ENCODE results near the gene KRT28.

The KRT28 gene, protein sequence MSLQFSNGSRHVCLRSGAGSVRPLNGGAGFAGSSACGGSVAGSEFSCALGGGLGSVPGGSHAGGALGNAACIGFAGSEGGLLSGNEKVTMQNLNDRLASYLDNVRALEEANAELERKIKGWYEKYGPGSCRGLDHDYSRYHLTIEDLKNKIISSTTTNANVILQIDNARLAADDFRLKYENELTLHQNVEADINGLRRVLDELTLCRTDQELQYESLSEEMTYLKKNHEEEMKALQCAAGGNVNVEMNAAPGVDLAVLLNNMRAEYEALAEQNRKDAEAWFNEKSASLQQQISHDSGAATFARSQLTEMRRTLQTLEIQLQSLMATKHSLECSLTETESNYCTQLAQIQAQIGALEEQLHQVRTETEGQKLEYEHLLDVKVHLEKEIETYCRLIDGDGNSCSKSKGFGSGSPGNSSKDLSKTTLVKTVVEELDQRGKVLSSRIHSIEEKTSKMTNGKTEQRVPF

DNA sequence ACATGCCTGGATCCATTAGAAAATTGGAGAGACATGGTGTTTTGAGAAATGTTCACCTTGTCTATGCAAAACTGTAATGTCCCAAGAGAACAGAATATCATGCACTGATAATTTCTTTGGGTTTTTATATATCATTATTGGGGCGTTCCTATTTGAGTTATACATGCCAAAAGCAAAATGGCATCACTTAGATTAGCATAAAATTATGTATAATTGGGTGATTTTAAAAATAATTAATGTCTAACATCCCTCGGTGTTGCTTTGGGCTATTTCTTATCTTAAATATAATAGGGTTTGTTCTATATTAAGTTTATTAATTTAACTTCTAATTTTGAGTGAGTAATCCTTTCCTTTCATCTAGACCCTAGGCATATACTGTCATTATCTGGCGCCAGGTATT, at the start of gene KRT28:
Gene KRT28, minus strand, starts transcription at position 101 of the 400 bp plus-strand sequence. Its CDS starts 66 bp downstream, at position 35.
- DNase-seq (ENCODE audit: low read depth, low spot score) = no peak

DNA sequence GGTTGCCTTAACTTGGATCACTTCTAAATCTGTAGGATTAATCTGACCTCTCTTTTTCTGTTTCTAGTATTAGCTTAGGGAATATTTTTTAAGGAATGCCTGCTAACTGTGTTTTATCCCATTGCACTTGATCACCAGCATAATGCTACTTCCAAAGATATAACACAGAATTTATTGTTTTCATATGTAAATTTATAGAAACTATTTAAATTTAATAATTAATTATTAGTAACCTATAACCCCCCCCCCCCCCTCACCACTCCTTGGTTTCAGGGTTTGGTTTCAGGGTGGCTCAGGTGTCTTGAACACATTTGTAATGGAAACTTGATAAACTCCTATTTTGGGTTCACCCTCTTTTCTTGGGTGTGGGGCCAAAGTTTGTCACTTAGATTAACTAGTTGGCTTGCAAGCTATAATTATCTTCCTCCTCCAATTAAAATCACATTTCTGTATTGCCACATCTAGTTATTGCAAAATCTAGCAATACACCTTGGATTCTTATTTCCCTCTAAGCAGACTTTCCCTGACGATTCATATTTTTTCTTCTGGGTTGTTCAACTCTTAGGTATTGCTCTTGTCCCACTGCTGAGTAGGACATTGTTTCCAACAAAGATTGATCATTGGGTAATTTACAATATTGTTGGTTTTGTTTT, 49.0 kb upstream of the KRT28 start:
- DNase-seq (ENCODE audit: low read depth, low spot score) = no peak

DNA sequence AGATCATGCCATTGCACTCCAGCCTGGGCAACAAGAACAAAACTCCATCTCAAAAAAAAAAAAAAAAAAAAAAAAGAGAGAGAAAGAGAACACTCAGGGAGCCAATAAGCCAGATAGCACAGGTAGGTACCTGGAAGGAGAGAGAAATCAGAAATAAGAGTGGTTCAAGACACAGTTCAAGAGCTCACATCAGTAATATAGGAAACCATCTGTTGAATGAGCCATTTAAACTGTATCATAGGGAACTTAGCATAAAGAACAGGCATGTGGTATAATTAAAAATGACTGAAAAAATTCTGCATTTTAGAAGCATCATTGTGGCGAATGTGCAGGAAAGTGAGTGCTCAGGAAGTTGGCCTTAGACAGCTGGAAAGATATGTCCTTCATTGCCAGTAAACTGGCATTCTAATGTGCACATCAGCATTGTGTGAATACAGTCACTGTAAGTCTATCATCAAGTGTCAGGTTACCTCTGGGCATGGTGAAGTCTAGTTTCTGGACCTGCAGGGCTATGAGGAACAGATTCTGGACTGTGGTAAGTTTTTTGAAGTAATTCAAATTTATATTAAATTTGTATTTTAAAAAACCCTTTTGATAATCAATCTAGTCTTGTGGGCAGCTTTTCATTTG, 46.9 kb upstream of the KRT28 start:
- no peak for DNase-seq (ENCODE audit: low read depth, low spot score)

DNA sequence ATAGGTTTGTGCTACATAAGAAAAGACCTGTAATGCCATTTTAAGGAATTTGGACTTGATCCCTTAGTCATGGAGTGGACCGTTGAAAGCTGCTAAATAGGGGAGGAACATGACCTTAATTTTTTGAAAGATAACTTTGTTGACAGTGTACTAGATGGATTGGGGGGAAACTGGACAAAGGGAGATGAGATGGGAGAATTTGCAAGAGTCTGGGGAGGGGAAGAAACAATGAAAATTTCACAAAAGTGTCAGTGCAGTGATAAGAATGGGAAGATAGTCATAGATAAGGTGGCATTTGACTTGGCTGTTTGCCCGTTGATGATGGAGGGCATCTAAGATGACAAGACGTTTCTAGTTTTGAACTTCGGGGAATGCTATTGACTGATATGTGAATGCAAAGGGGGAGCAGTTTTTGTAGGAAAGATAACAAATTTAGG, 44.9 kb upstream of the KRT28 start:
- DNase-seq (ENCODE audit: low read depth, low spot score) = no peak

DNA sequence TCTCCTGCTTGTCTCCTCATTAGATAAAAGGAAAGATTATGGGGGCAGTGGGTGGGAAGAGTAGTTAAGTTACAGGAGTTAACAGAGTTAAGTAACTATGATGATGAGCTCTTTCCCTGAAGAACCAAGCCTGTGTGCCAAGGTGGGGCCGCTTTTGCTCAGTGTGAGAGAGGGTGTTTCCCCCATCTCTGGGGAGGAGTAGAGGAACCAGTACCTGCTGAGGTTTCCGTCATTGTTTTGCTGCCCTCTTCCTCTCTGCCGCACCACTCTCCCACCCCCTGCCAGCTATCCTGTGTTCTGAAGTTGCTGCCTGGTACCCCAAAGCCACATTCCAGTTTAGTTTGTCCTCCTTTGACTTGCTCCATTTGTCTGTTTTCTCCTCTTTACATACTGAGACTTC, 43.5 kb upstream of the KRT28 start:
- no peak for DNase-seq (ENCODE audit: low read depth, low spot score)

DNA sequence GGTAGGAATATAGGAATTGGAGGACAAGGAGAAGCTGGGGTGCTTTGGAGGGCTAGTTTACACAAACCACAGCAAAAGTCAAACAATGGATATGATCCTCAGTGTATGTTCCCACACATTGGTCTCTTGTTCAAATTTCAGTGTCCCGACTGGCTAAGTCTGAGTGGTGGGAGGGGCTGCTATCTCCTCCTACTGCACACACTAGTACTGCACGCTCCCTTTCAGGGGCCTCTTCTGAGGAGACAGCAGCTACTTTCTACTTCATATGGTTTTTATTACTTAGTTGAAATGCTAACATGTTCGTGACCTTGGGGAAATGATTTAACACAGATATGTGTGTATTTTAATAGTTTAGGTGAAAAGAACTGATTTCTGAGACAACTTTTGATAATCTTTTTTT, 41.5 kb upstream of the KRT28 start:
- DNase-seq (ENCODE audit: low read depth, low spot score) = no peak

DNA sequence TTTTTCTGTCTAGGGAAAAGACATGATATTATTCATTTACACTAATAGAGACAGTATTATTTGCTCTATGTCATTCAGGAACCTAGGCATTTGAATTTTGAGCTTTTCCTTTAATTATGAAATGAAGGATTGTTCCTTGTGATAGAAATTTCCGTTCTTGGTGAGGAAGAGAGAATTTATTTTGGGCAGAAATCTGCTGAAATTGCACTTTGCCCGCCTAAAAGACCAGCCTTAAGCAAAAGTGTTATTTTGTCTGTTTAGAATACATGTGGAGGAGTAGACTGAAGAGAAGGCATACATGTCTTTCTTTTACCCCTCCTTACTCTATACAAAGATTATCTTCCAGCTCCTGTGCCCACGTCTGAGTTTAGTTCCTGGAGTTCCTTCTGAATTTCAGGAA, 39.4 kb upstream of the KRT28 start:
- no peak for DNase-seq (ENCODE audit: low read depth, low spot score)

DNA sequence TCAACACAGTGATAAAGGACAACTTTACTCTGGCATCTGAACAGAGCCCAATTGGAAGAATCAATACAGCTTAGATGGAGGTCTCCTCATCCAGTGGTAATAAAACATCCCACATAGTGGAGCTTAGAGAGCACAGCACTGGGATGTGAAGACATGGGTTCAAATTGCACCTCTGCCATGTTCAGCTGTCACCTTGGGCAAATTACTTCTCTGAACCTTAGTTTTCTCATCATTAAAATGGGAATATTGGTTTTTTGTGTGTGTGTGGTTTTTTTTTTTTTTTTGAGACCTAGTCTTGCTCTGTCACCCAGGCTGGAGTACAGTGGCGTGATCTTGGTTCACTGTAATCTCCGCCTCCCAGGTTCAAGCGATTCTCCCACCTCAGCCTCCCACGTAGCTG, 36.3 kb upstream of the KRT28 start:
- DNase-seq (ENCODE audit: low read depth, low spot score) = no peak

DNA sequence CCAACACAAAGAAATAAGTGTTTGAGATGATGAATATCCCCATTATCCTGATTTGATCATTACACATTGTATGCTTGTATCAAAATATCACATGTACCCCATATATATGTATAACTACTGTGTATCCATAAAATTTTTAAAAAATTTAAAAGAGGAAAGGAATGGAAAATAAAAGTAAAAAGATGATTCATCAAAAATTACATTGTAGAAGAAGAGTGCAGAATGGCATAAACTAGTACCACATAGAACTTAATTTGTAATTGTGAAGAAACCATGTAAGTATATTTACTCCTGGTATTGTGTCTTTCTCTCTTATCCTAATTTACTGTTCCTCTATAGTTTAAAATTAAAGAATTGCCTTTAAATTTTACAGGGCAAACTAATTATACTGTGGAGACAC, 34.1 kb upstream of the KRT28 start:
- no peak for DNase-seq (ENCODE audit: low read depth, low spot score)

DNA sequence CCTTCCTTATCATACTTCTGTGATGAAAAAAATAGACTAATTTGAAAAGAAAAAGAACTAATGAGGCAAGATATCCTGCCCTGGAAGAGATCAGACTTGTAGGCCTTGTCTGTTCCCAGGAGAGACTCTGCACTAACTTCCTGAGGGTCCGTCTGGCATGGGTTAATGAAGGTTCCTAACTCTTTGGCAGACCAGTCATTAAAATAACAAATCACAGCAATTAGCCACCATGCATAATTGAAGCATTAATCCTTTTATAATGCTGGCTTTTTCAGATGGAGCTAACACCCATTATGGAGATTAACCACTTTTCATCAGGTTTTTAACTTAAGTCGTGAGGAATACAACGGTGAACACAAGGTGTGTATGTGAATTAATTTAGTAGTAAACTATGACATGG, 33.1 kb upstream of the KRT28 start:
- DNase-seq (ENCODE audit: low read depth, low spot score) = no peak

DNA sequence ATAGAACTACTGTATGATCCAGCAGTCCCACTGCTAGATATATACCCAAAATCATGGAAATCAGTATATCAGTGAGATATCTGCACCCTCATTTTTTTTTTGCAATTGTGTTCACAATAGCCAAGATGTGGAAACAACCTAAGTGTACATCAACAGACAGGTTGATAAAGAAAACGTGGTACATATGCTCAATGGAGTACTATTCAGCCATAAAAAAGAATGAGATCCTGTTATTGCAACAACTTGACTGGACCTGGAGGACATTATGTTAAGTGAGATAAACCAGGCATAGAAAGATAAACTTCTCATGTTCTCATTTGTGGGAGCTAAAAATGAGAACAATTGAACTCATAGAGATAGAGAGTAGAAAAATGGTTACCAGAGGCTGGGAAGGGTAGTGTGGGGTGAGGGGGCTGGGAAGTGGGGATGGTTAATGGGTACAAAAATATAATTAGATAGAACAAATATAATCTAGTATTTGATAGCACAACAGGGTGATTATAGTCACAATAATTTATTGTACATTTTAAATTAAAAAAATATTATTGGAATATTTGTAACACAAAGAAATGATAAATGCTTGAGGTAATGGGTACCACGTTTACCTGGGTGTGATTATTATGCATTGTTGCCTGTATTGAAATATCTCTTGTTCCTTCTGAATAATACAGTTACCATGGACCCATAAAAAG, 30.5 kb upstream of the KRT28 start:
- no peak for DNase-seq (ENCODE audit: low read depth, low spot score)

DNA sequence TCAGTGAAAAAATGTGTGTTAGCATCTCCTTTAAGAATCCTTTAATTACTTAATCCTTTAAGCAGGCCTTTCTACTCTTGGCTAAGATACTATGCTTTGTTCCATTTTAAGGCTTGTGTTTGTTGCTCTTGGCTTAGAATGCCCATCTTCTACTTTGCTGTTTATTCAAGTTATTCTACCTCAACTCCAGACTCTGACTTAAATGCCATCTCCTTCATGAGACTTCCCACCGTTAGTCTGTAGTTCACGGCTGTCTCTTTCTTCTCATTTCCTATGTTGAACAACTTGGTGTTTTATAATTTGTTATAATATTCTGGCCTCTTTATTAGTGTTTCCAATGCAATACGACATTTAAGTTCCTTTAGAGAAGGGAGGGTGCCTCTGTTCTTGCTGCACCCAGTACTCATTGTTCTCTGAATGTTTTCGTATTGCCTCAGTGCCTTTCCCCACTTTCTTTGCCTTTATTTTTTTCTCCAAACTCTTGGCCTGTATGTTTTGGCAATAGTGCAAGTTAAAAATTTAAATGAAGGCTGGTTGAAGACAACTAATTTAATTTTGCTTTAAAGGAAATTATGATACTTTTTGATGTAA, 28.8 kb upstream of the KRT28 start:
- DNase-seq (ENCODE audit: low read depth, low spot score) = no peak

DNA sequence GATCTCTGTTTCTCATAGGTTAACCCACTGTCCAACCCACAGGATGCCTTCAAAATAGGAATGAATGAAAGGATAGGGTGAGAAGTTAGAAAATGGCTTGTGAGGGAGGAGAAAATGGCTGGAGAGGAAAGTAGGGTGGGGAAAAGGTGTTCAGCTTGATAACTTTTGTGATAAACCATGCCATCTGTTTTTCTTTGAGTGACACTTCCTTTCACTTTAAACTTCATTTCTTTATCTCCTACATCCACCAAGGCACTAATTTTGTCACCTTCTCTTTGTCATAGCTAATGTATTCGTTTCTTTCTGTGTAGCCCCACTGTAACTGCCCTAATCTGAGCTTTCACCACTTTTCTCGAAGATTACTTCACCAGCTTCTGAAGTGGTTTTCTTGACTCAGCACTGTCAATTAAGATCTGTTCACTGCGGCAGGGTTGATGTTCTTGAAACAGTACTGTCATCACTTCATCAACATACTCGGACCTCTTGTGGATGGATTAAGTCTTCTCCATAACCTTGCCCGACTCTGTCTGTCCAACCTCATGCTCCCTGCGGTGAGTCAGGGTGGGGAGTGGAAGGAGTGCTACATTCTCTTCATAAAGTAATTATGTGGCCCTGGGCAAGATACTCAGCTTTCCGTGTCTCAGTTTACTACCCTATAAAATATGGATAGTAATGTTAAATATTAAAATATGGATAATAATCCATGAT, 28.1 kb upstream of the KRT28 start:
- DNase-seq (ENCODE audit: low read depth, low spot score) = no peak

DNA sequence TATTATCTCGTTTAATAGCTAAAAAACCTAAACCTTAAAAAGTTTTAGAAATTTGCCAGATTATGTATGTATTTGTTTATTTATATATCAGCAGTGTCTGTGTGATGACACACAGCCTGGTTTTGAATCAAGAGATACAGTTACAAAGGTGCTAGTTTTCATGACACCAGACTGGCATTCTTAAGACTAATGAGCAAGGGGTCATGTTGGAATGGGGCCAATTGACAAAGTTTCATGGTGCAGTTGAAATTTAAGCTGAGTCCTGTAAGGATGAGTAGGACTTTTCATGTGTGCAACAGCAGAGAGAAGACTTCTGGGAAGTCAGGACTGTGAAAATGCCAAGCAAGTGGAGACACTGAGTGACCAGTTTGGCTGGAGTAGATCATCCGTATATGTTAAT, 25.8 kb upstream of the KRT28 start:
- no peak for DNase-seq (ENCODE audit: low read depth, low spot score)

DNA sequence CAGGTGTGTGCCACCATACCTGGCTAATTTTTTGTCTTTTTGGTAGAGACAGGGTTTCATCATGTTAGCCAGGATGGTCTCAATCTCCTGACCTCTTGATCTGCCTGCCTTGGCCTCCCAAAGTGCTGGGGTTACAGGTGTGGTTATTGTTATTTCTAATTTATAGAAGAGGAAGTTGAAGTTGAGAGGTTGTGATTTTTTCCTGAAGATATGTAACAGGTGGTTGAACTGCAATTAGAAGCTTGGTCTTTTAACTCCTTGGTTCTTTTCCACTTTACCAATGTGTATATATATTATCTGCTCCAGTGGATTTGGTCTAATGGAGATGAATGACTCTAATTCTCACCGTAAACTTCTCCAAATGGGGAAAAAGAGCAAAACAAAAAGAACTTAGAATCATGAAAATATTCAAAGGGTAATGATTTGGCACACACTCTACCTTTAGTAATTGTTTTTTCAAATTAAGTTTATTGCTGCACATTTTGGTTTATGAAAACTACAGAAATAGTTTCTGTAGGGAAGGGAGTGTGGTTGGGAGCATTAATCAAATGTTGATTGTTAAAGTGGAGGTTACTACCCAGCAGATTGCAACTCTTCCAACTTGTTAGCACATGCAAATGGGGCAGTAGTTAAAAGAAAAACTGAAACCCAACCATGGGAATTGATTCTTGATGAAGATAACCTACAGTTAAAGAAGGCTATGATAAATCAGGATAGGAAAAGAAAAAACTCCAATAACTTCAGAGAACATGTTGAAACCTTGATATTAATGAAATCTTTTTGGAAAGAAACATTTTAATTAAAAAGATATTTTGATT, 24.5 kb upstream of the KRT28 start:
- DNase-seq (ENCODE audit: low read depth, low spot score) = no peak

DNA sequence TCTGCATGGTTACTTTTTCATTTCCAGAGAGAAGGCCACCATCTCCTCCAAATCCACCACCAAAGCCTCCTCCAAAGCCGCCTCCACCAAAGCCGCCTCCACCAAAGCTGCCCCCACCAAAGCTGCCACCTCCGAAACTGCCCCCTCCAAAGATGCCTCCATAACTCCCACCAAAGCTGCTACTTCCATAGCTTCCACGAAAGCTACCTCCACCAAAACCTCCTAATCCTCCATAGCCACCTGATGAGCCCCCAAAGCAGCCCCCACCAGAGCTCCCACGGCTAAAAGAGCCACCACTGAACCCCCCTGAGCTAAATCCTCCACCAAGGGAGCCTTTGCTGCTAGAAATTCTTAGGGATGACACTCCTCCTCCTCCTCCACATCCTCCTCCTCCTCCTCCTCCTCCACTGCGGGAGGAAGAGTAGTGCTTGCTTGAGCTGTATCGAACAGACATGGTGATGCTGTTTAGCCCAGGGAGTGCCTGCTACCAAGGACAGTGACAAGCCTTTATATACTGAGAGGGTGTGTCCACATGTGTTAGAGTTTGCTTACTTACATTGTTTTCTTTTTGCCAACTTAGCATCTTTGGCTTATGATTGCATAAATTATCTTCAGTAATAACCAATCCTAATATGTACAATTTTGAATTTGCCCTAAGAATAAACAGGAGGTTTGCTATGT, 22.5 kb upstream of the KRT28 start, which contains the start of gene KRT10:
Gene KRT10, minus strand, starts transcription at position 483 of the 681 bp plus-strand sequence. Its CDS starts 29 bp downstream, at position 454.
- no peak for DNase-seq (ENCODE audit: low read depth, low spot score)

DNA sequence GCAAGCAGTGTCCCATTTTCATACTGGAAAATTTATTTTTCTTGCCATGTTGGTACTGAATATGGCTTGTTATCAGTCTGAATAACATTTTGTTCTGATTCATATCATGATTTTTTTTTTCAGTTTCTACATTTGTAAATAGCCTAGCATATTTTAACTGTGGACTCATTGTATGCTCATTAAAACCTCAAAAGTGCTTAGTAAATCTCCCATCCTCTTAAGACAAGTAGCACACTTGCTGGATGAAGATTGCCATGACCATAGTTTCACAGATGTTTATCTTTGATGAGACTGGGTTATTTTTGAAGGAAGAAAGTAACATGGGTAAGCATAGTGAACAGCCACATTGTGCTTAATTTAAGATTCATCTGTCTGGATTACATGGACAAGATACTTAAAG, 21.8 kb upstream of the KRT28 start:
- DNase-seq (ENCODE audit: low read depth, low spot score) = no peak

DNA sequence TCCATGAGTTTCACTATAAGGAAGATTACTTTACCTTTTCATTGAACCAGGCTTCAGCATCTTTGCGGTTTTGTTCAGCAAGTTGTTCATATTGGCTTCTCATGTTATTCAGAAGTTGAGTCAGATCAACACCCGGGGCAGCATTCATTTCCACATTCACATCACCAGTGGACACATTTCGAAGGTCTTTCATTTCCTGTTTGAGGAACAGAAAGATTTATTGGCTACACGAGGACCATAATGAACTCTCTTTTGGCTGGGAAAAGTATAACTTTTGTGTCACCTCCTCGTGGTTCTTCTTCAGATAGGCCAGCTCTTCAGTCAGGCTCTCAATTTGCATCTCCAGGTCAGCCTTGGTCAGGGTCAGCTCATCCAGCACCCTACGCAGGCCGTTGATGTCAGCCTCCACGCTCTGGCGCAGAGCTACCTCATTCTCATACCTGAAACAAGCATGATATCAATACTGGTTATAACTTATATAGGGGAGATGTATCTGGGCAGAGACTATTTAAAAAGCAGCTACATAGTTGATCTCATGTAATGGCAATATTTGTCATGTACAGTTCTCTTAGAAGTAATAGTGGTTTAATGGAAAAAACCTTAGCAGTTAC, 20.6 kb upstream of the KRT28 start:
- DNase-seq (ENCODE audit: low read depth, low spot score) = no peak

DNA sequence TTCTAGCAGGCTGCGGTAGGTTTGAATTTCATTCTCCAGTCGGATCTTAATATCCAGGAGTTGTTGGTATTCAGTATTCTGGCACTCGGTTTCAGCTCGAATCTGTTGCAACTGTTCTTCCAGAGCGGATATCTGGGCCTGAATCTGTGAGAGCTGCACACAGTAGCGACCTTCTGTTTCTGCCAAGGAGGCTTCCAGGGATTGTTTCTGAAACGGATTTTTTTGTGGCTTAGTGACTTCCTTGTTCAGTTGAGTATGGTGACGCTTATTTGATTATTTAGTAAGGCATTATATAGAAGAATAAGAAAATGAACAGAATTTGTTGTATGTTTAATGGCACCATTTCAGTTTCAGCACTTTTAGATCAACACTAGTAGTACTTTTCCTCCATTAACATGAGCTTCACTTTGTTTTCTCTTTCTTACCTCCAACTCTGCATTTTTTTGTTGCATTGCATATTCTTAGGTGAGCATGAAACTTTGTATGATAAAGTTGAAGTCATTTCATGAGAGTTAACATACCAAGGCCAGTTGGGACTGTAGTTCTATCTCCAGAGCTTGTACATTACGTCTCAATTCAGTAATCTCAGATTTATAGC, 19.9 kb upstream of the KRT28 start:
- no peak for DNase-seq (ENCODE audit: low read depth, low spot score)

Measured in smooth muscle cell of the brain vasculature (primary cell).